HCT116 (cell line): Measurements from ENCODE around the gene PRMT7. TPM values are rescaled to one million over a fixed set of nuclear protein-coding genes. Genes with fewer than 3 reads are reported as not detected.

Experiments
- ATAC-seq: fragments of 200-7000 bp; cut with Tn5 transposase; 2 replicates; pipeline ENCODE4 v1.9.1; 2020; ENCODE audit warnings: mild to moderate bottlenecking, moderate library complexity
- BruUV-seq: library from RNA; stranded (reverse); fragments of 400-500 nt; replicated peaks from 2 replicates; lab custom pipeline; 2021; lab: Mats Ljungman, UMichigan
- CTCF ChIA-PET: fragments of 300-600 bp; sonication (Branson Sonifier 250); formaldehyde crosslinking; loops from one replicate; lab custom pipeline; 2021; ENCODE audit warnings: antibody characterized with exemption; lab: Charles Lee
- POLR2A ChIA-PET: fragments of 300-600, 350-600 bp; sonication (Branson Sonifier 250); formaldehyde crosslinking; loops from one replicate; lab custom pipeline; 2021; ENCODE audit warnings: antibody characterized with exemption; lab: Charles Lee
- RAD21 ChIA-PET, 2 experiments: fragments of 300-600 bp; sonication (Branson Sonifier 250); formaldehyde crosslinking; loops; one replicate each; lab custom pipeline; 2023; ENCODE audit warnings: low total read pairs in 2 of 2; ENCODE audit not compliant: uncharacterized antibody in 2 of 2, unreplicated experiment in 2 of 2, low non-redundant PET in 1 of 2; lab: Charles Lee
- DNase-seq: peaks from one replicate; pipeline ENCODE4 v3.0.0-alpha.2; 2010; ENCODE audit warnings: low read depth, low spot score
- H2AFZ ChIP-seq: fragments of 200-600 bp; shearing (Covaris generic), sonication (generic); 2 replicates; pipeline ENCODE4 v1.6.1; 2017; ENCODE audit warnings: low read depth, mixed run types, mixed read lengths, antibody characterized with exemption, low read length; ENCODE audit not compliant: poor library complexity, severe bottlenecking
- H3K27ac ChIP-seq: 2 replicates; pipeline ENCODE4 v1.5.1; 2012; ENCODE audit warnings: low read depth, low read length
- H3K27me3 ChIP-seq: fragments of 200-600 bp; sonication (generic); 2 replicates; pipeline ENCODE4 v1.6.1; 2016; ENCODE audit warnings: mixed run types, low read length, mixed read lengths; ENCODE audit not compliant: insufficient read depth
- H3K36me3 ChIP-seq, 2 experiments: fragments of 200-500 bp in 1 of 2; fragments of 200-600 bp in 1 of 2; sonication (Bioruptor generic) in 1 of 2; sonication (generic) in 1 of 2; 2 replicates each; pipeline versions ENCODE4 v1.5.1 to v1.6.1; 2014 to 2016; ENCODE audit warnings: low read length in 2 of 2, inconsistent platforms in 1 of 2, mixed read lengths in 1 of 2, mixed run types in 1 of 2; ENCODE audit not compliant: insufficient read depth in 2 of 2, control insufficient read depth in 1 of 2
- H3K4me1 ChIP-seq, 2 experiments: fragments of 200-600 bp in 1 of 2; sonication (generic) in 1 of 2; 2 replicates each; pipeline versions ENCODE4 v1.5.1 to v1.6.1; 2012 to 2017; ENCODE audit warnings: low read length in 2 of 2, inconsistent platforms in 1 of 2, mild to moderate bottlenecking in 1 of 2, mixed read lengths in 1 of 2, mixed run types in 1 of 2, moderate library complexity in 1 of 2; ENCODE audit not compliant: insufficient read depth in 2 of 2, control insufficient read depth in 1 of 2
- H3K4me2 ChIP-seq: fragments of 200-600 bp; sonication (generic); 2 replicates; pipeline ENCODE4 v1.6.1; 2017; ENCODE audit warnings: mixed run types, low read length, mixed read lengths
- H3K4me3 ChIP-seq, 2 experiments: fragments of 200-600 bp in 1 of 2; sonication (generic) in 1 of 2; replicated peaks in 1 of 2; 2 replicates each; pipeline ENCODE4 v1.5.1; 2011 to 2016; ENCODE audit warnings: low read length in 2 of 2, control low read depth in 1 of 2, low read depth in 1 of 2, mild to moderate bottlenecking in 1 of 2, mixed read lengths in 1 of 2, mixed run types in 1 of 2
- H3K79me2 ChIP-seq: fragments of 200-600 bp; sonication (generic); 2 replicates; pipeline ENCODE4 v1.6.1; 2017; ENCODE audit warnings: mild to moderate bottlenecking, mixed run types, low read length, moderate library complexity, mixed read lengths; ENCODE audit not compliant: insufficient read depth
- H3K9ac ChIP-seq: fragments of 200-600 bp; sonication (generic); 2 replicates; pipeline ENCODE4 v1.6.1; 2016; ENCODE audit warnings: low read length, mixed read lengths
- H3K9me2 ChIP-seq: fragments of 200-600 bp; sonication (generic), shearing (Covaris generic); 2 replicates; pipeline ENCODE4 v1.6.1; 2017; ENCODE audit warnings: mixed run types, mild to moderate bottlenecking, moderate library complexity; ENCODE audit not compliant: insufficient read depth
- H3K9me3 ChIP-seq, 2 experiments: fragments of 200-500 bp in 1 of 2; fragments of 200-600 bp in 1 of 2; sonication (Bioruptor generic) in 1 of 2; sonication (generic) in 1 of 2; 2 replicates each; pipeline ENCODE4 v1.6.1; 2014 to 2017; ENCODE audit warnings: low read length in 2 of 2, mixed read lengths in 2 of 2, inconsistent platforms in 1 of 2, low read depth in 1 of 2, mild to moderate bottlenecking in 1 of 2, mixed run types in 1 of 2, moderate library complexity in 1 of 2; ENCODE audit not compliant: control insufficient read depth in 1 of 2, insufficient read depth in 1 of 2
- H4K20me1 ChIP-seq: fragments of 200-600 bp; sonication (generic), shearing (Covaris generic); 2 replicates; pipeline ENCODE4 v1.6.1; 2017; ENCODE audit warnings: mixed run types, mild to moderate bottlenecking, moderate library complexity; ENCODE audit not compliant: insufficient read depth
- CBX3 ChIP-seq: IDR thresholded peaks from 2 replicates; pipeline ENCODE4 v1.6.1; 2012; ENCODE audit warnings: low read depth
- CEBPB ChIP-seq: IDR thresholded peaks from 2 replicates; pipeline ENCODE4 v1.6.1; 2012; ENCODE audit warnings: low read depth
- EZH2 ChIP-seq: fragments of 200-600 bp; sonication (generic); IDR thresholded peaks from 2 replicates; pipeline ENCODE4 v1.6.1; 2017; ENCODE audit warnings: antibody characterized with exemption, mixed run types
- JUND ChIP-seq: IDR thresholded peaks from 2 replicates; pipeline ENCODE4 v1.6.1; 2012
- POLR2AphosphoS5 ChIP-seq: IDR thresholded peaks from 2 replicates; pipeline ENCODE4 v1.6.1; 2011; ENCODE audit warnings: mild to moderate bottlenecking, low read depth, low read length, moderate library complexity
- RAD21 ChIP-seq: IDR thresholded peaks from 2 replicates; pipeline ENCODE4 v1.6.1; 2012; ENCODE audit warnings: low read depth, mild to moderate bottlenecking
- SIN3A ChIP-seq: IDR thresholded peaks from 2 replicates; pipeline ENCODE4 v1.6.1; 2012; ENCODE audit warnings: low read depth
- SP1 ChIP-seq: IDR thresholded peaks from 2 replicates; pipeline ENCODE4 v1.6.1; 2012; ENCODE audit warnings: low read depth
- TCF7L2 ChIP-seq: IDR thresholded peaks from 2 replicates; pipeline ENCODE4 v1.7.0; 2011; ENCODE audit warnings: borderline replicate concordance, inconsistent platforms; ENCODE audit not compliant: insufficient read depth, insufficient read length; ENCODE audit errors: extremely low read depth
- YY1 ChIP-seq: IDR thresholded peaks from 2 replicates; pipeline ENCODE4 v1.6.1; 2011; ENCODE audit warnings: low read length, low read depth, moderate library complexity, mild to moderate bottlenecking; ENCODE audit not compliant: insufficient replicate concordance; ENCODE audit errors: extremely low read depth
- ZFX ChIP-seq: fragments of 450-650 bp; IDR thresholded peaks from 2 replicates; pipeline ENCODE4 v1.6.1; 2017
- ZNF274 ChIP-seq: fragments of 200-500 bp; sonication (Bioruptor generic); IDR thresholded peaks from 2 replicates; pipeline ENCODE4 v1.6.1; 2014; ENCODE audit warnings: mild to moderate bottlenecking, low read depth, low read length, inconsistent platforms
- intact Hi-C: fragments of 100-400 bp; cut with micrococcal nuclease; formaldehyde crosslinking; loops from 2 replicates; pipeline ENCODE4 v1.10.0; 2022
- total RNA-seq: library from RNA; stranded (reverse); gene quantifications from one replicate; pipeline ENCODE4 v1.2.1, GENCODE V29; 2021; ENCODE audit not compliant: unreplicated experiment
- TF ChIP-seq, protein P1 (sequence below): IDR thresholded peaks from 2 replicates; pipeline ENCODE4 v1.6.1; 2012
- TF ChIP-seq, protein P2 (sequence below), 3 experiments: fragments of 200-600 bp in 1 of 3; sonication (generic) in 1 of 3; IDR thresholded peaks in 2 of 3; conservative IDR thresholded peaks in 1 of 3; 2 replicates each; pipeline ENCODE4 v1.5.1; 2012 to 2017; ENCODE audit warnings: low read depth in 2 of 3, low read length in 2 of 3, antibody characterized with exemption in 1 of 3, borderline replicate concordance in 1 of 3, control low read depth in 1 of 3, mild to moderate bottlenecking in 1 of 3, mixed read lengths in 1 of 3, mixed run types in 1 of 3, moderate library complexity in 1 of 3; ENCODE audit not compliant: insufficient read depth in 1 of 3

PRMT7 gene
- total RNA-seq, 1 experiment from 2014 or later, result 34.4 TPM

DNA sequence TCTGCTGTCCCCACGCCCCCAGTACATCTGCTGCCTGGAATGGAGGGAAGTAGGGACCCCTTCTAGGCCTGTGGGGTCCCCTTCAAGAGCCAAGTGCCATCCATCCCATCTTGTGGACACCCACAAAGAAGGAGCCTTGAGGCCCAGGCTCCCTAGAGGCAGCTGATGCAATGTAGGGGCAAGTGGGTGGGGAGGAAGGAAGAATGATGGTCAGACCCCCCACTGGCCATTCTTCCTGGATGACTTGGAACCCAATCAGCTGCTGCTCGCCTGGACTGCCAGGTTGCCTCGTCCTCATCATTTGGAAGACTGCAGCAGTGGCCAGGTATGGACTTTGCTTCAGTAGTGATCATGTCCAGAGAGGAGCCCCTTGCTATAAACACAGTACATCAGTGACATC is 88.6 kb downstream of the PRMT7 start:
- Histone ChIP-seq H3K9me3 (no peaks in the 10 kb centered on the region), H3K79me2 (no peaks in the 10 kb centered on the region), H3K9ac (no peak overlapping the region), H3K4me2 (no peak overlapping the region), H3K9me2 (no peaks in the 10 kb centered on the region), H3K36me3 (no peaks in the 10 kb centered on the region), H3K4me1 (peaks cover 0 to 30% of the 10 kb centered on the region in 2 experiments; a peak in 2 of 4 replicates), H2AFZ (no peak overlapping the region), H3K27ac (no peak overlapping the region), H3K4me3 (no peak overlapping the region), H4K20me1 (no peaks in the 10 kb centered on the region), H3K27me3 (no peaks in the 10 kb centered on the region)
- ATAC-seq (no peak), DNase-seq (no peak)
- RAD21 ChIA-PET, result no interaction called here
- CTCF ChIA-PET, result no interaction called here
- POLR2A ChIA-PET, result interaction anchor here (1.1 kb wide), 1 partner anchor 19 kb away, joined by 4 read pairs; no protein-coding TSS in a partner anchor
- intact Hi-C loops, result no loop called here
- no TSS peak for BruUV-seq
- TF ChIP-seq CEBPB (peak; percentile 84), EZH2 (no peak), SP1 (peak; percentile 40; the same call in 1 of the 2 replicates)

DNA sequence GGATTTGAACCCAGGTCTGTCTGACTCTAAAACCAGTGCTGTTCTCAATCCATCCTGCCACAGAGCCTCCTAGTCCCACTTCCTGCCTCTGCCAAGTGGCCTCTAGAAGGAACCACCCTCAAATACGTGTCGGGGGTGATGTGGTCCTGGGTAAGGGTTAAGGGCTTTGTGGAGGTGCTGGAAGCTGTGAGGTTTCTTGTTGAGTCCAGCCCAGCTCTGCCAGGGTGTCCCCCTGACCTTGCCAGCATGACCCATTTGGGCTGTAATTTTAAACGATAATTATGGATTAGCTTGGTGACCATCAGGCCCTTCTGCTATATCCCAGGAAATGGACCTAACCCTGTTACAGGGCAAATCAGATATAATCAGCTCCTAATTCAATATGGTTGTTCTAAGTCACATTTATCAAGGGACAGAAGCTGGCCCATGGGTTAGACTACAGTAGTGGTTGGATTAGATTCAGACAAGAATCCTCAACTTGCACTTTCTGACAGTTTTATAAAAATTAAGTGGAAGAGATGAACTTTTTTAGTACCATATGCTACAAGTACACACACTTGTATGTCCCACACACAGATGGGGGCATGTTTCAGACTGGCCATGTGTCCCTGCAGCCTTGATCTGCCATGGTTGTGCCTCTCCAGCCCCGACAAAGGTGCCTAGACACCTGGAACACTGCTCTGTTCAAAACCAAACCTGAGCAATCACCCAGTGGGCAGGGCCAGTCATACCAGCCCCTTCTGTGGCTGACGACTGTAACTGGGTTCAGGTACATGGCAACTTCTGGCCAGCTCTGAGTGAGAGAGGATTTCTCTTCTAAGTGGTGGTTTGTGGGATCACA is 89.5 kb downstream of the PRMT7 start:
- intact Hi-C loops, result no loop called here
- Histone ChIP-seq H3K36me3 (no peaks in the 10 kb centered on the region), H3K9me3 (no peaks in the 10 kb centered on the region), H3K9ac (no peak overlapping the region), H4K20me1 (no peaks in the 10 kb centered on the region), H2AFZ (no peak overlapping the region), H3K27ac (no peak overlapping the region), H3K79me2 (no peaks in the 10 kb centered on the region)
- ATAC-seq (no peak), DNase-seq (no peak)
- CTCF ChIA-PET, result interaction anchor here (1.1 kb wide), 1 partner anchor 120 kb away, joined by 3 read pairs; no protein-coding TSS in a partner anchor
- BruUV-seq, result no TSS peak
- TF ChIP-seq YY1 (no peak), SIN3A (no peak), CEBPB (no peak), POLR2AphosphoS5 (no peak), ZNF274 (no peak), CBX3 (no peak), JUND (no peak), ZFX (no peak), RAD21 (no peak), TCF7L2 (no peak)
- TF ChIP-seq, protein P1, sequence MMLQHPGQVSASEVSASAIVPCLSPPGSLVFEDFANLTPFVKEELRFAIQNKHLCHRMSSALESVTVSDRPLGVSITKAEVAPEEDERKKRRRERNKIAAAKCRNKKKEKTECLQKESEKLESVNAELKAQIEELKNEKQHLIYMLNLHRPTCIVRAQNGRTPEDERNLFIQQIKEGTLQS, result no peak
- TF ChIP-seq, protein P2, sequence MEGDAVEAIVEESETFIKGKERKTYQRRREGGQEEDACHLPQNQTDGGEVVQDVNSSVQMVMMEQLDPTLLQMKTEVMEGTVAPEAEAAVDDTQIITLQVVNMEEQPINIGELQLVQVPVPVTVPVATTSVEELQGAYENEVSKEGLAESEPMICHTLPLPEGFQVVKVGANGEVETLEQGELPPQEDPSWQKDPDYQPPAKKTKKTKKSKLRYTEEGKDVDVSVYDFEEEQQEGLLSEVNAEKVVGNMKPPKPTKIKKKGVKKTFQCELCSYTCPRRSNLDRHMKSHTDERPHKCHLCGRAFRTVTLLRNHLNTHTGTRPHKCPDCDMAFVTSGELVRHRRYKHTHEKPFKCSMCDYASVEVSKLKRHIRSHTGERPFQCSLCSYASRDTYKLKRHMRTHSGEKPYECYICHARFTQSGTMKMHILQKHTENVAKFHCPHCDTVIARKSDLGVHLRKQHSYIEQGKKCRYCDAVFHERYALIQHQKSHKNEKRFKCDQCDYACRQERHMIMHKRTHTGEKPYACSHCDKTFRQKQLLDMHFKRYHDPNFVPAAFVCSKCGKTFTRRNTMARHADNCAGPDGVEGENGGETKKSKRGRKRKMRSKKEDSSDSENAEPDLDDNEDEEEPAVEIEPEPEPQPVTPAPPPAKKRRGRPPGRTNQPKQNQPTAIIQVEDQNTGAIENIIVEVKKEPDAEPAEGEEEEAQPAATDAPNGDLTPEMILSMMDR (IDR thresholded peaks at IDR 0.05 in 2 of 3, conservative IDR thresholded peaks at IDR 0.05 in 1 of 3; ENCODE audit: borderline replicate concordance in 1 of 3, insufficient read depth in 1 of 3, low read depth in 2 of 3, low read length in 2 of 3), result no peak
- TF ChIP-seq, all 23 proteins: peak for 0
- ChIA-PET RAD21 (no interaction called here), POLR2A (interaction anchor here (1.1 kb wide), 1 partner anchor 18 kb away, joined by 4 read pairs; no protein-coding TSS in a partner anchor)
- peaks cover 0 to 30% of the 10 kb centered on the region in 2 experiments; a peak in 2 of 4 replicates for H3K4me1 ChIP-seq
- no peaks in the 10 kb centered on the region for H3K27me3 ChIP-seq
- no peak overlapping the region for H3K4me3 ChIP-seq
- no peaks in the 10 kb centered on the region for H3K9me2 ChIP-seq
- H3K4me2 ChIP-seq, result no peak overlapping the region
